Left hindlimb (tissue), 1 donor: ENCODE results near the gene SSR1.

ENCODE experiments used
- DNase-seq: peaks from one replicate; pipeline ENCODE4 v3.0.0-alpha.2; 2018

Gene SSR1

GRCh38 chr6:7236306-7237209 lies 76.4 kb downstream of the SSR1 start:
- DNase-seq = no peak

GRCh38 chr6:7235712-7236305 lies 77.2 kb downstream of the SSR1 start:
- no peak for DNase-seq

- no peak for DNase-seq
Measured at GRCh38 chr6:7234547-7234946, 78.5 kb downstream of the SSR1 start.

GRCh38 chr6:7232351-7232750 lies 80.6 kb downstream of the SSR1 start:
- no peak for DNase-seq

GRCh38 chr6:7230956-7231713 lies 81.9 kb downstream of the SSR1 start:
- DNase-seq = no peak

GRCh38 chr6:7230327-7230691 lies 82.7 kb downstream of the SSR1 start:
- no peak for DNase-seq

- DNase-seq = no peak
Measured at GRCh38 chr6:7229376-7230326, 83.3 kb downstream of the SSR1 start.

GRCh38 chr6:7228662-7229375 lies 84.2 kb downstream of the SSR1 start:
- no peak for DNase-seq

GRCh38 chr6:7224731-7225130 lies 88.3 kb downstream of the SSR1 start:
- DNase-seq = no peak

- DNase-seq = no peak
Measured at GRCh38 chr6:7222197-7222596, 90.8 kb downstream of the SSR1 start.

- no peak for DNase-seq
Measured at GRCh38 chr6:7219310-7219709, 93.7 kb downstream of the SSR1 start.

- no peak for DNase-seq
Measured at GRCh38 chr6:7218406-7218988, 94.5 kb downstream of the SSR1 start.
